Neural cell (in vitro differentiated cells): ENCODE results near the gene GADD45A. TPM values are rescaled to one million over a fixed set of nuclear protein-coding genes. Genes with fewer than 3 reads are reported as not detected.

Experiments
- H2AFZ ChIP-seq: fragments of 200-600, 300-800 bp; sonication (generic), shearing (Covaris generic); 2 replicates; pipeline ENCODE4 v1.6.0; 2014; ENCODE audit warnings: low read depth, mild to moderate bottlenecking, antibody characterized with exemption, low read length, moderate library complexity
- H3F3A ChIP-seq: fragments of 200-600 bp; shearing (Covaris generic); 2 replicates; pipeline ENCODE4 v1.6.1; 2016; ENCODE audit warnings: mild to moderate bottlenecking, moderate library complexity, mixed read lengths, antibody characterized with exemption, low read length; ENCODE audit not compliant: insufficient read depth, poor library complexity, severe bottlenecking
- H3K27ac ChIP-seq: fragments of 200-600, 300-800 bp; sonication (generic), shearing (Covaris generic); 2 replicates; pipeline ENCODE4 v1.5.1; 2014; ENCODE audit warnings: mild to moderate bottlenecking, low read length, moderate library complexity
- H3K27me3 ChIP-seq: fragments of 300-800, 200-600 bp; sonication (generic), shearing (Covaris generic); 2 replicates; pipeline ENCODE4 v1.6.0; 2014; ENCODE audit warnings: mild to moderate bottlenecking, low read depth, low read length, moderate library complexity; ENCODE audit not compliant: insufficient read depth
- H3K36me3 ChIP-seq: fragments of 300-800, 200-600 bp; sonication (generic), shearing (Covaris generic); 2 replicates; pipeline ENCODE4 v1.5.1; 2014; ENCODE audit warnings: mild to moderate bottlenecking, antibody characterized with exemption, low read length, moderate library complexity; ENCODE audit not compliant: insufficient read depth
- H3K4me2 ChIP-seq: fragments of 300-800, 200-600 bp; sonication (generic), shearing (Covaris generic); 2 replicates; pipeline ENCODE4 v1.6.0; 2014; ENCODE audit warnings: mild to moderate bottlenecking, low read length
- H3K4me3 ChIP-seq: fragments of 300-800, 200-600 bp; sonication (generic), shearing (Covaris generic); 2 replicates; pipeline ENCODE4 v1.5.1; 2014; ENCODE audit warnings: mild to moderate bottlenecking, low read length, moderate library complexity
- H3K79me2 ChIP-seq: fragments of 200-600 bp; shearing (Covaris generic); replicated peaks from 2 replicates; pipeline ENCODE4 v1.6.0; 2014; ENCODE audit warnings: mild to moderate bottlenecking, low read length, moderate library complexity; ENCODE audit not compliant: insufficient read depth
- H3K9ac ChIP-seq: fragments of 300-800, 200-600 bp; sonication (generic), shearing (Covaris generic); 2 replicates; pipeline ENCODE4 v1.6.1; 2016; ENCODE audit warnings: mild to moderate bottlenecking, low read length, mixed read lengths
- H3K9me2 ChIP-seq: fragments of 200-600 bp; shearing (Covaris generic); 2 replicates; pipeline ENCODE4 v1.6.1; 2016; ENCODE audit warnings: mild to moderate bottlenecking, low read length, mixed read lengths; ENCODE audit not compliant: insufficient read depth
- H3K9me3 ChIP-seq: fragments of 200-600, 300-800 bp; sonication (generic), shearing (Covaris generic); 2 replicates; pipeline ENCODE4 v1.6.1; 2016; ENCODE audit warnings: mild to moderate bottlenecking, mixed run types, low read length, moderate library complexity, mixed read lengths
- H4K20me1 ChIP-seq: fragments of 200-600 bp; shearing (Covaris generic); 2 replicates; pipeline ENCODE4 v1.6.1; 2016; ENCODE audit warnings: mild to moderate bottlenecking, mixed run types; ENCODE audit not compliant: insufficient read depth
- CTCF ChIP-seq: fragments of 450-650 bp; IDR thresholded peaks from 2 replicates; pipeline ENCODE4 v1.5.1; 2014; ENCODE audit warnings: antibody characterized with exemption, mild to moderate bottlenecking, moderate library complexity; ENCODE audit not compliant: poor library complexity, severe bottlenecking
- EP300 ChIP-seq: fragments of 450-650 bp; conservative IDR thresholded peaks from 2 replicates; pipeline ENCODE4 v1.6.1; 2014; ENCODE audit warnings: antibody characterized with exemption, mild to moderate bottlenecking, moderate library complexity; ENCODE audit not compliant: poor library complexity, severe bottlenecking
- EZH2 ChIP-seq: fragments of 200-600, 300-800 bp; shearing (Covaris generic), sonication (generic); IDR thresholded peaks from 2 replicates; pipeline ENCODE4 v1.6.1; 2014; ENCODE audit warnings: antibody characterized with exemption, low read length, borderline replicate concordance, mild to moderate bottlenecking; ENCODE audit not compliant: insufficient read depth, poor library complexity, severe bottlenecking
- MXI1 ChIP-seq: fragments of 450-650 bp; conservative IDR thresholded peaks from 2 replicates; pipeline ENCODE4 v1.6.1; 2014; ENCODE audit warnings: antibody characterized with exemption, mild to moderate bottlenecking; ENCODE audit not compliant: poor library complexity, severe bottlenecking
- POLR2AphosphoS5 ChIP-seq: IDR thresholded peaks from 2 replicates; pipeline ENCODE4 v1.6.1; 2012
- RAD21 ChIP-seq: fragments of 450-650 bp; conservative IDR thresholded peaks from 2 replicates; pipeline ENCODE4 v1.6.1; 2014; ENCODE audit warnings: antibody characterized with exemption, mild to moderate bottlenecking, moderate library complexity
- REST ChIP-seq: IDR thresholded peaks from 2 replicates; pipeline ENCODE4 v1.6.1; 2012; ENCODE audit warnings: borderline replicate concordance
- SMC3 ChIP-seq: fragments of 450-650 bp; conservative IDR thresholded peaks from 2 replicates; pipeline ENCODE4 v1.6.1; 2014; ENCODE audit warnings: antibody characterized with exemption, mild to moderate bottlenecking, moderate library complexity; ENCODE audit not compliant: poor library complexity
- TAF1 ChIP-seq: IDR thresholded peaks from 2 replicates; pipeline ENCODE4 v1.6.1; 2012; ENCODE audit warnings: low read depth
- polyA plus RNA-seq: library from polyadenylated mRNA; depleted of rRNA; stranded (reverse); fragments of >200 nt; gene quantifications from 2 replicates; pipeline ENCODE4 v1.2.3, GENCODE V29; 2014

Gene GADD45A
- polyA plus RNA-seq, 1 donor from 2014 or later = 13.7 TPM

- Histone ChIP-seq H3K4me3 (no peak overlapping the region), H3K27me3 (no peaks in the 10 kb centered on the region), H3K4me2 (no peak overlapping the region), H3K9me3 (no peaks in the 10 kb centered on the region), H3F3A (no peaks in the 10 kb centered on the region), H3K79me2 (no peaks in the 10 kb centered on the region), H4K20me1 (no peaks in the 10 kb centered on the region), H3K9me2 (no peaks in the 10 kb centered on the region), H2AFZ (no peak overlapping the region), H3K36me3 (no peaks in the 10 kb centered on the region), H3K27ac (no peak overlapping the region), H3K9ac (no peak overlapping the region)
- TF ChIP-seq REST (no peak), TAF1 (no peak), EZH2 (no peak), RAD21 (no peak), MXI1 (no peak), SMC3 (no peak), EP300 (no peak), POLR2AphosphoS5 (no peak), CTCF (no peak)
Observed at GRCh38 chr1:67735206-67735605, 50.2 kb downstream of the GADD45A start.

GRCh38 chr1:67735806-67736627 is 51.0 kb downstream of the GADD45A start:
- H2AFZ ChIP-seq = no peak overlapping the region
- H3K4me3 ChIP-seq = no peak overlapping the region
- no peak overlapping the region for H3K9ac ChIP-seq
- no peaks in the 10 kb centered on the region for H3K9me3 ChIP-seq
- H3F3A ChIP-seq = no peaks in the 10 kb centered on the region
- no peaks in the 10 kb centered on the region for H3K9me2 ChIP-seq
- no peaks in the 10 kb centered on the region for H3K79me2 ChIP-seq
- TF ChIP-seq RAD21 (no peak), EZH2 (no peak), TAF1 (no peak), REST (no peak), EP300 (no peak), SMC3 (no peak), MXI1 (no peak), POLR2AphosphoS5 (no peak), CTCF (no peak)
- no peaks in the 10 kb centered on the region for H4K20me1 ChIP-seq
- H3K27me3 ChIP-seq = no peaks in the 10 kb centered on the region
- no peak overlapping the region for H3K27ac ChIP-seq
- H3K4me2 ChIP-seq = no peak overlapping the region
- no peaks in the 10 kb centered on the region for H3K36me3 ChIP-seq
